H1 (cell line): Measurements from ENCODE around the gene COL4A3. TPM values are rescaled to one million over a fixed set of nuclear protein-coding genes. Genes with fewer than 3 reads are reported as not detected.

ENCODE experiments used
- ATF2 ChIP-seq: IDR thresholded peaks from 2 replicates; pipeline ENCODE4 v1.6.1; 2012; ENCODE audit warnings: low read length, inconsistent platforms
- CTBP2 ChIP-seq: IDR thresholded peaks from 2 replicates; pipeline ENCODE4 v1.7.0; 2011; ENCODE audit warnings: borderline replicate concordance, mild to moderate bottlenecking, moderate library complexity, mixed read lengths, low read length; ENCODE audit not compliant: insufficient read depth, insufficient read length
- GTF2F1 ChIP-seq: IDR thresholded peaks from 2 replicates; pipeline ENCODE4 v1.6.1; 2012; ENCODE audit warnings: low read depth, low read length, improper control_type of control experiment, borderline replicate concordance
- KDM1A ChIP-seq: fragments of 200-600, 300-600 bp; sonication (generic); IDR thresholded peaks from 2 replicates; pipeline ENCODE4 v1.7.1; 2016; ENCODE audit warnings: mild to moderate bottlenecking, low read length, borderline replicate concordance
- RAD21 ChIP-seq, 2 experiments: IDR thresholded peaks in 1 of 2; conservative IDR thresholded peaks in 1 of 2; 2 replicates each; pipeline ENCODE4 v1.6.1; 2011; ENCODE audit warnings: low read depth in 2 of 2, low read length in 2 of 2, improper control_type of control experiment in 1 of 2, inconsistent platforms in 1 of 2, mild to moderate bottlenecking in 1 of 2, moderate library complexity in 1 of 2
- YY1 ChIP-seq: IDR thresholded peaks from 2 replicates; pipeline ENCODE4 v1.6.1; 2011; ENCODE audit warnings: low read depth, mild to moderate bottlenecking, low read length
- ZNF274 ChIP-seq: IDR thresholded peaks from 2 replicates; pipeline ENCODE4 v1.7.0; 2012; ENCODE audit warnings: low read length, borderline replicate concordance; ENCODE audit errors: extremely low read depth
- polyA plus RNA-seq, 7 experiments: library from polyadenylated mRNA; depleted of rRNA in 3 of 7; stranded (reverse) in 5 of 7; unstranded in 2 of 7; fragments of >200 nt in 5 of 7; fragments of 200-250 nt in 2 of 7; gene quantifications; 1 replicate in 5 of 7; 2 replicates in 1 of 7; 4 replicates in 1 of 7; pipeline versions ENCODE4 v1.2.1 to v1.2.3, GENCODE V29; 2011 to 2013; ENCODE audit warnings: missing spikeins in 2 of 7, mixed read lengths in 2 of 7
- total RNA-seq: library from RNA; stranded (reverse); fragmentation: NEBNext Ultra II Directional; extraction: Animal tissue kit (Norgen Biotek cat#: 25700); gene quantifications from 2 replicates; pipeline ENCODE4 v1.2.1, GENCODE V29; 2021

COL4A3 gene
- total and polyA plus RNA-seq, 2 of the 8 experiments (the other 6 are each of a cell fraction or from before 2014, with no cell fraction given), result 0.12 to 0.17 TPM

GRCh38 chr2:227293531-227293930 lies 129.1 kb downstream of the COL4A3 start (continued):
- no peak for TF ChIP-seq ATF2
- no peak for TF ChIP-seq GTF2F1
- TF ChIP-seq ZNF274, result no peak
- TF ChIP-seq KDM1A, result no peak
- TF ChIP-seq YY1, result no peak
- TF ChIP-seq RAD21 (IDR thresholded peaks at IDR 0.05 in 1 of 2, conservative IDR thresholded peaks at IDR 0.05 in 1 of 2; ENCODE audit: low read depth in 2 of 2, low read length in 2 of 2), result no peak
- TF ChIP-seq CTBP2, result no peak
- TF ChIP-seq, all 59 proteins: peak for 0
